ENCODE measurements around the gene RPS21. TPM values are rescaled to one million over a fixed set of nuclear protein-coding genes. Genes with fewer than 3 reads are reported as not detected.

Gene RPS21
- total and polyA plus RNA-seq, 2 of the 13 experiments (the other 11 are each of a cell fraction or from before 2014, with no cell fraction given), result 2,647 to 11,063 TPM

GRCh38 chr20:62405108-62405980 is 18.4 kb downstream of the RPS21 start (continued):
- TF ChIP-seq, protein P1, sequence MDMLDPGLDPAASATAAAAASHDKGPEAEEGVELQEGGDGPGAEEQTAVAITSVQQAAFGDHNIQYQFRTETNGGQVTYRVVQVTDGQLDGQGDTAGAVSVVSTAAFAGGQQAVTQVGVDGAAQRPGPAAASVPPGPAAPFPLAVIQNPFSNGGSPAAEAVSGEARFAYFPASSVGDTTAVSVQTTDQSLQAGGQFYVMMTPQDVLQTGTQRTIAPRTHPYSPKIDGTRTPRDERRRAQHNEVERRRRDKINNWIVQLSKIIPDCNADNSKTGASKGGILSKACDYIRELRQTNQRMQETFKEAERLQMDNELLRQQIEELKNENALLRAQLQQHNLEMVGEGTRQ (IDR thresholded peaks at IDR 0.05; ENCODE audit: low read depth, low read length), result no peak
- TF ChIP-seq, protein P1 (CRISPR knock-in tag; IDR thresholded peaks at IDR 0.05; ENCODE audit: borderline replicate concordance), result no peak
- TF ChIP-seq SCMH1 (CRISPR knock-in tag; IDR thresholded peaks at IDR 0.05; ENCODE audit: borderline replicate concordance) (no peak), PRPF4 (IDR thresholded peaks at IDR 0.05; ENCODE audit: low read depth, low read length, poor library complexity, severe bottlenecking) (no peak), KMT2B (CRISPR knock-in tag; IDR thresholded peaks at IDR 0.05) (no peak; the same call in 1 of the 2 replicates), SOX13 (IDR thresholded peaks at IDR 0.05) (no peak), SOX13 (CRISPR knock-in tag; conservative IDR thresholded peaks at IDR 0.05 in 1 of 2, IDR thresholded peaks at IDR 0.05 in 1 of 2) (0 out of 4 replicates have a peak, but pooled peaks have one; percentile 12 to 20), SUZ12 (IDR thresholded peaks at IDR 0.05; ENCODE audit: low read depth, low read length) (no peak), FOXK2 (IDR thresholded peaks at IDR 0.05) (no peak), ZNF543 (CRISPR knock-in tag; IDR thresholded peaks at IDR 0.05) (peak; percentile 23; the same call in 1 of the 2 replicates), ZFP36L1 (CRISPR knock-in tag; IDR thresholded peaks at IDR 0.05) (no peak), SSRP1 (CRISPR knock-in tag; IDR thresholded peaks at IDR 0.05) (no peak), GABPB1 (CRISPR knock-in tag; IDR thresholded peaks at IDR 0.05) (peak; percentile 67), CHD4 (IDR thresholded peaks at IDR 0.05; ENCODE audit: borderline replicate concordance, low read length) (no peak), SPEN (CRISPR knock-in tag; IDR thresholded peaks at IDR 0.05; ENCODE audit: low read depth) (peak; percentile 25; the same call in 1 of the 2 replicates), IKZF1 (IDR thresholded peaks at IDR 0.05) (peak; percentile 32; the same call in 1 of the 2 replicates), FOXA3 (CRISPR knock-in tag; IDR thresholded peaks at IDR 0.05) (peak; percentile 47; the same call in 1 of the 2 replicates), ZNF737 (CRISPR knock-in tag; IDR thresholded peaks at IDR 0.05; ENCODE audit: borderline replicate concordance) (no peak)
- TF ChIP-seq, protein P2, sequence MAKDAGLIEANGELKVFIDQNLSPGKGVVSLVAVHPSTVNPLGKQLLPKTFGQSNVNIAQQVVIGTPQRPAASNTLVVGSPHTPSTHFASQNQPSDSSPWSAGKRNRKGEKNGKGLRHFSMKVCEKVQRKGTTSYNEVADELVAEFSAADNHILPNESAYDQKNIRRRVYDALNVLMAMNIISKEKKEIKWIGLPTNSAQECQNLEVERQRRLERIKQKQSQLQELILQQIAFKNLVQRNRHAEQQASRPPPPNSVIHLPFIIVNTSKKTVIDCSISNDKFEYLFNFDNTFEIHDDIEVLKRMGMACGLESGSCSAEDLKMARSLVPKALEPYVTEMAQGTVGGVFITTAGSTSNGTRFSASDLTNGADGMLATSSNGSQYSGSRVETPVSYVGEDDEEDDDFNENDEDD (CRISPR knock-in tag; IDR thresholded peaks at IDR 0.05; ENCODE audit: borderline replicate concordance), result 0 out of 2 replicates have a peak, but pooled peaks have one; percentile 23
- TF ChIP-seq, protein P3, sequence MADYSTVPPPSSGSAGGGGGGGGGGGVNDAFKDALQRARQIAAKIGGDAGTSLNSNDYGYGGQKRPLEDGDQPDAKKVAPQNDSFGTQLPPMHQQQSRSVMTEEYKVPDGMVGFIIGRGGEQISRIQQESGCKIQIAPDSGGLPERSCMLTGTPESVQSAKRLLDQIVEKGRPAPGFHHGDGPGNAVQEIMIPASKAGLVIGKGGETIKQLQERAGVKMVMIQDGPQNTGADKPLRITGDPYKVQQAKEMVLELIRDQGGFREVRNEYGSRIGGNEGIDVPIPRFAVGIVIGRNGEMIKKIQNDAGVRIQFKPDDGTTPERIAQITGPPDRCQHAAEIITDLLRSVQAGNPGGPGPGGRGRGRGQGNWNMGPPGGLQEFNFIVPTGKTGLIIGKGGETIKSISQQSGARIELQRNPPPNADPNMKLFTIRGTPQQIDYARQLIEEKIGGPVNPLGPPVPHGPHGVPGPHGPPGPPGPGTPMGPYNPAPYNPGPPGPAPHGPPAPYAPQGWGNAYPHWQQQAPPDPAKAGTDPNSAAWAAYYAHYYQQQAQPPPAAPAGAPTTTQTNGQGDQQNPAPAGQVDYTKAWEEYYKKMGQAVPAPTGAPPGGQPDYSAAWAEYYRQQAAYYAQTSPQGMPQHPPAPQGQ (CRISPR knock-in tag; IDR thresholded peaks at IDR 0.05; ENCODE audit: borderline replicate concordance), result 0 out of 2 replicates have a peak, but pooled peaks have one; percentile 75

Data from HepG2 (cell line).